Activated CD4-positive, alpha-beta T cell treated with anti-CD3 and anti-CD28 coated beads, Interleukin-2, amount 50 U/mL, for 48 hours (primary cell): ENCODE data around the gene EIF1AX.
"Not testable (repeated sequence)": the region's sequence is repeated elsewhere in the genome, so short reads cannot be mapped to it uniquely, and the experiment has no call there.

Experiments used
- DNase-seq, 2 experiments: peaks; one replicate each; pipeline ENCODE4 v3.0.0-alpha.2; 2020

Gene EIF1AX

GRCh38 chrX:20126833-20127232, 14.8 kb downstream of the EIF1AX start:
- DNase-seq, result not testable (repeated sequence)

DNA sequence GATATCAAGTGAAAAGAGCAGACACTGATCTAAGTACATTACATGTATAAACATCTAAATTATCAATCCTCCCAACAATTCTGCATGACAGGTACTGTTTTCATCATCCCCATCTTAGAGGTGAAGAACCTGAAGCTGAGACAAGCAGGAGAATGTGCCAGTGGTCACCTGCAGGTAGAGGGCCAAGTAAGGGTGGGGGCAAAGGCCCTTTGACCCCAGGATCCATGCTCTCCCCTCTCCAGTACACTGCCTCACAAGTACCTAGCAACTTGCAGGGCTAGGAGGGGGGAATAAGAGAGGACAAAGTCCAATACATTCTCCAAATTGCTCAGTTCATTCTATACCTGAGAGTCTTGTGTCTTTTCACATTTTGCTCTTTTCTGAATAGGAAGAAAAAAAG, 16.7 kb downstream of the EIF1AX start:
- DNase-seq, result no peak

GRCh38 chrX:20118065-20118824, 23.4 kb downstream of the EIF1AX start:
- no peak for DNase-seq

DNA sequence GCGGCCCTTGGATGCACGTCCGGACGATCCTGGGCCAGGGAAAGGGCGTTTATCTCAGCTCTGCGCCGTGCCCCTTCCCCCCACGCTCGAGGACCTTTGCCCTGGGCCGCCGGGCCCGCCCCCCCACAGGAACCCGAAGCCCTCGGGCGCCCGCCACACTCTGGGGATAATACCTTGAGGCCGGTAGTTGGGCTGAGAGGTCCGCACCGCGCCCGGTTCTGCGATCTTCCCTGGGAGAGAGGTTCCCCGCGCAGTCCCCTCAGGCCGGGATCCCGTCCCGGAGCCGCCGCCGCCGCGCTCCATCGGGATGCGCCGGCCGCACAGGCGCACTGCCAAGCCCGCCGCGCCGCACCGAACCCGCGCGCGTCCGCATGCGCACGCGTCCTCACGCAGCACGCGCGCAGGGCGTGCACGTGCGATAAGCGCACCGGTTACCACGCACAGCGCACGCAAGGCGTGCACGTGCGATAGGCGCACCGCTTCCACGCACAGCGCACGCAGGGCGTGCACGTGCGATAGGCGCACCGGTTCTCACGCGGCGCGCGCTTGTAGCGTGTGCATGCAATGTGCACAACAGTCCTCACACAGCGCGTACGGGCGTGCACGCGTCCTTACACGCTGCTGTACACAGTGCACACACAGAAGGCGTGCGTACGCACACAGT, 24.9 kb downstream of the EIF1AX start, which contains the start of gene MAP7D2:
MAP7D2 (minus strand) TSS at position 331 of the 664 bp plus-strand sequence; CDS start at position 303, 28 bp downstream.
- DNase-seq, result no peak

- no peak for DNase-seq
These were observed 25.5 kb downstream of the EIF1AX start for GRCh38 chrX:20116087-20116576.

DNA sequence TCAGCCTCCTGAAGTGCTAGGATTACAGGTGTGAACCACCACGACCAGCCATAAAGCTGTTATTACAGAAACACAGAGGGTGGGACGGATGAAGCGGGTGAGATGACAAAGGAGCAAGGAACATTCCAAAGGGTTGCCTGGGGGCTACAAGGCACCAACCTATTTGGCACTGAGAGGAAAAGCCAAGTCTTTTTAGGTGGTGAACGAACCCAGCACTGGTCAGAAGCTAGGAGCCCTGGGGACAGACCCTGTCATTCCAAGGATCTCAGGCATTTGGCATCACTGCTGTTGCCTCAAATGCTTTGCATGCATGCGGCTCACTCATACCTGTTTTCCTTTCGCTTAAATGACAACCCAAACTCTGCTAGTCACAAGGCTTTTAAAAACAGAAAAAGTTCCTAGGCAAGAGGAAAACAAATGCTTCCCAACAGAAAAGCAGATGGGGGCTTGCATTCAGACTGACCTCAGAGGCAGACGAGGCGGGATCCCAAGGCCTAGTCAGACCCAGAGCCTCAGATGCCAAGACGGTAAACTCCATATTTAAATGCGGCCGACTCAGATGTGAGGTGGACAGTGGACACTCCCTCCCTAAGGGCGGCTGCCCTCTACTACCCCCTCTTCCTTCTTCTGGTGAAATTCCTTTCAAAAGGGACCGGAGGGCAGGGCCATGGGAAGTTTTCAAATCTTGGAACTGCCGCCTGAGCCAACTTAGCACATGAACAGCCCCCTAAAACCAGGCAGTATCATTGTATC, 29.4 kb downstream of the EIF1AX start:
- DNase-seq, result no peak

DNA sequence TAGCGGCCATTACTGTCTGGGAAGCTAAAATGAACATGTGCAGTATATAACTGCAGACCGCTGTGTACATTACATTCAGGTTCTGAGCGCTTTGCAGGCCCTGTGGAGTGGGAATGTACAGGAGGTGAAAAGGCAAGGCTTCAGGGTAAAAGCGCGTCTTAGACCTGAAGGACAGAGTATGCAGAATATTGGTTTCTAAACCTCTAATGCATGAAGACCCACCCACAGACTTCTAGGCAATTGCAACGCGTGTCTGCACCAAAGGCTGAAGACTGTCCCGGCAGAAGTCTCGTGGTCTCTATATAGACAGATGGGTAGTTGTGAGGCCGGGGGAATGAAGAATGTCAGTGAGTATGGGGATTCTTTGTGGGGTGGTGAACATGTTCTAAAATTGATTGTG, 30.4 kb downstream of the EIF1AX start:
- no peak for DNase-seq

DNA sequence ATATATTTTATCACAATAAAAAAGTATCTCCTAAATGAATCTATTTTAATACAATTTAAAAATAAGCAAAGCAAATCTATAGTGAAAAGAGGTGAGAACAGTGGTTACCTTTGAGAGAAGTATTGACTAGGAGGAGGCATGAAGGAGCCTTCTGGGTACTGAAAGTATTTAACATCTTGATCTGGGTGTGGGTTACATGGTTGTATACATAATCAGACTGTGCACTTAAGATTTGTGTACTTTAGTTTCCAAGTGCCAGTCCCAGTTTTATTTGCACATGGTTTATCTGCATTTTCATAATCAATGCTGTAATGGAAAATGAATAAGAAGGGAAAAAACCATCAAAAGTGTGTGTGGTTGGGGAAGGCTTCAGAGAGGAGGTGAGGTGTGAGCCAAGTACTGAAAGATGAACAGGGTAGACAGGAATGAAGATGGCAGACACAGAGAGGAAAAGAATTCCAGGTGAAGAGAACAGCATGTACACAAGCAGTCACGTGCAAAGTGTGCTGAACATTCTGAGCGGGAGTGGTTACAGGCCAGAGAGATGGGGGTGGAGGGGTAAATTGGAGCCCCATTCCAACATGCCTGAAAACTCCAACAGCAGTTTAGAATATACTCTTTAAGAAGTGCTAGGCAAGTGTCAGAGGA, 39.6 kb downstream of the EIF1AX start:
- no peak for DNase-seq

GRCh38 chrX:20091499-20091898, 50.1 kb downstream of the EIF1AX start:
- no peak for DNase-seq

- DNase-seq, result no peak
These were observed 51.8 kb downstream of the EIF1AX start for GRCh38 chrX:20089845-20090244.

GRCh38 chrX:20080277-20080676, 61.4 kb downstream of the EIF1AX start:
- no peak for DNase-seq
